Memory B cell (primary cell): ENCODE data around the gene RASSF5.

Experiments used
- ATAC-seq: fragments of 150-1000 bp; cut with Tn5 transposase; 2 replicates; pipeline ENCODE4 v1.10.0; 2021; ENCODE audit warnings: low read depth, mild to moderate bottlenecking, moderate library complexity
- DNase-seq, 2 donors: peaks; one replicate each; pipeline ENCODE4 v3.0.0; 2022; ENCODE audit warnings: low spot score in 2 of 2
- H3K27ac Mint-ChIP-seq: one replicate; pipeline ENCODE4 v1.8.0; 2022; ENCODE audit warnings: mild to moderate bottlenecking, moderate library complexity, mixed read lengths
- H3K27me3 Mint-ChIP-seq: one replicate; pipeline ENCODE4 v1.8.0; 2022; ENCODE audit warnings: mixed read lengths
- H3K36me3 Mint-ChIP-seq: one replicate; pipeline ENCODE4 v1.8.0; 2022; ENCODE audit warnings: mild to moderate bottlenecking, mixed read lengths
- H3K4me1 Mint-ChIP-seq: one replicate; pipeline ENCODE4 v1.8.0; 2022; ENCODE audit warnings: mixed read lengths
- H3K4me3 Mint-ChIP-seq: one replicate; pipeline ENCODE4 v1.8.0; 2022; ENCODE audit warnings: mild to moderate bottlenecking, moderate library complexity, mixed read lengths
- H3K9me3 Mint-ChIP-seq: one replicate; pipeline ENCODE4 v1.8.0; 2022; ENCODE audit warnings: mixed read lengths

RASSF5 gene

DNA sequence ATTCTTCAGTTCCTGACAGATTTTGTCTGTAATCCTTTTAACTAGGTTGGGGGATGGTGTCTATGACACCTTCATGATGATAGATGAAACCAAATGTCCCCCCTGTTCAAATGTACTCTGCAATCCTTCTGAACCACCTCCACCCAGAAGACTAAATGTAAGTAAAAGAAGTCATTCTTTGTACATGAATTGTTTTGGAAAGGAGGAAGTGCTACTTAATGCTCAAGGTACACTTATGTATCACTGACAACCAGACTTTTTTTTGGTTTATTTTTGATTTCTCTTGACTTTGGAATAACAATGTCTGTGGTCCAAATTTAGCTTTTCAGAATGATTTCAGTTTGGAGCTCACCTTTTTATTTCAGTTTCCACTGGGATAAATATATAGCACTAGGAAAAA is 130.3 kb downstream of the RASSF5 start:
- H3K4me3 Mint-ChIP-seq = no peak overlapping the region

More for the DNA sequence above, 130.3 kb downstream of the RASSF5 start:
- Mint-ChIP-seq H3K27ac (no peak overlapping the region), H3K9me3 (no peaks in the 10 kb centered on the region), H3K27me3 (peaks cover 2% of the 10 kb centered on the region), H3K36me3 (no peaks in the 10 kb centered on the region), H3K4me1 (peaks cover 6% of the 10 kb centered on the region)
- no peak for ATAC-seq
- no peak for DNase-seq
